ENCODE results near the gene ATXN10.
"Not testable (repeated sequence)": the region's sequence is repeated elsewhere in the genome, so short reads cannot be mapped to it uniquely, and the experiment has no call there.

Gene ATXN10

DNA sequence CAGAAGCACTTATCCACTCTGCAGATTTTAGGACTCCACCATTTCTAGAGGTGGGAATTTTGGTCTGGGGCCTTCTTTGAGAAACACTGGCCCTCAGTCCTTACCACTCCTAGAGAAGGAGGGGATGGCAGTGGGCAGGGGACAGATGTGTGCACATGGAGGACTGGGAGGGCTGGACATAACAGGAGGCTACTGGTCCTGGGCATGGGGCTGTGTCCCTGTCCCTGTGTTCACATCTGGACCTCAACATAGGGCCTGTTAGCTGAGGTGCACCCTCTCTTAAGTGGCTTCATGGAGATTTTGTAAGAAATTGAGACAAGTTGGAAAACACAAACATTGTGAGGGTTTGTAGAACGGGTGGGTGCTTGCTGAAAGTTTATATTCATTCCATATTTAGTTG, 103.4 kb downstream of the ATXN10 start:
- no peak for DNase-seq (ENCODE audit: low read depth, low spot score)
- no peak overlapping the region for H3K4me3 ChIP-seq (ENCODE audit: low read length)

DNA sequence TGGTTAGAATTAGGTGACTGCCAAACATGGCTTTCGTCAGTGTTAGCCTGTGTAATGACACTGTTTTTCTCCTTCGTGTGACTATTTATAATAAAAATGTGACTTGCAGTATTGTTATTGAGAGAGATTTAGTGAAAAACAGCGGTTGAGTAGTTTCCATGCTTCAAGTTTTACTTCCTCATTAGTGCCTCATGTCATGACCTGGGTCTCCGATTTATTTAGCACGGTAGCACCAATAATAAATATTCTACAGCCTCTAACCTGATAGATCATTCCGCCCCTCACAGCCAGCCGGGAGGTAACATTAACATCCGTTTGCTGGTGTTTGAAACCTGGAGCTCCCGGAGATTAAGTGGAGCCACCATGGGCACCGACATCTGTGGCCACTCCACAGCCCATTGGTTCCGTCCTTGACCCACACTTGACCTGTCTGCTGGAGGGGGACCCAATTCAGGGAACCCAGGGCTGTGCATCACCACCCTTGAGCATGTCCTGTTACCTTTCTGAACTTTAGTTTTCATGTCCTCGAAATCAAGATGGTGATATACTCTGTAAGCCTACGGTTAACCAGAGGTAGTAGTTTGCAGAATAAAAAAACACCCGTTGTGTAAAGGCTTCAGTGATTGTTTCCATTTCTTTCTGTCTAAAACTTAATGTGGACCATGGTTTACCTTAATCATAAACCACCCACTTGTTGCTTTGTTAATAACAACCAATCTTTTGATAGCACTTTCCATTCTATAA, 104.1 kb downstream of the ATXN10 start:
- DNase-seq (ENCODE audit: low read depth, low spot score): no peak
- H3K4me3 ChIP-seq (ENCODE audit: low read length): no peak overlapping the region

DNA sequence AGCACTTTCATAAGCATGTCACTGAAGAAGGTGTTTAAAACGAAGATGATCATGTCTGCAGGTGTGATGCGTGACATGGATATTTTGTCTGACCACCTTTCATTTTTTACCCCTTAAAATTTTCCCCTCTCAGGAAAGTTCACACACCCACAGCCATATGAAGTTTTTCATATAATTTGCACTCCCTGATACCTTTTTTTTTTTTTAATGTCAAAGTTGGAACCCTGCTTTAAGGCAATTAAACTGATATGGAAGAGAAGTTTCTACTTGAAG, 104.6 kb downstream of the ATXN10 start:
- no peak overlapping the region for H3K4me3 ChIP-seq (ENCODE audit: low read length)
- no peak for DNase-seq (ENCODE audit: low read depth, low spot score)

DNA sequence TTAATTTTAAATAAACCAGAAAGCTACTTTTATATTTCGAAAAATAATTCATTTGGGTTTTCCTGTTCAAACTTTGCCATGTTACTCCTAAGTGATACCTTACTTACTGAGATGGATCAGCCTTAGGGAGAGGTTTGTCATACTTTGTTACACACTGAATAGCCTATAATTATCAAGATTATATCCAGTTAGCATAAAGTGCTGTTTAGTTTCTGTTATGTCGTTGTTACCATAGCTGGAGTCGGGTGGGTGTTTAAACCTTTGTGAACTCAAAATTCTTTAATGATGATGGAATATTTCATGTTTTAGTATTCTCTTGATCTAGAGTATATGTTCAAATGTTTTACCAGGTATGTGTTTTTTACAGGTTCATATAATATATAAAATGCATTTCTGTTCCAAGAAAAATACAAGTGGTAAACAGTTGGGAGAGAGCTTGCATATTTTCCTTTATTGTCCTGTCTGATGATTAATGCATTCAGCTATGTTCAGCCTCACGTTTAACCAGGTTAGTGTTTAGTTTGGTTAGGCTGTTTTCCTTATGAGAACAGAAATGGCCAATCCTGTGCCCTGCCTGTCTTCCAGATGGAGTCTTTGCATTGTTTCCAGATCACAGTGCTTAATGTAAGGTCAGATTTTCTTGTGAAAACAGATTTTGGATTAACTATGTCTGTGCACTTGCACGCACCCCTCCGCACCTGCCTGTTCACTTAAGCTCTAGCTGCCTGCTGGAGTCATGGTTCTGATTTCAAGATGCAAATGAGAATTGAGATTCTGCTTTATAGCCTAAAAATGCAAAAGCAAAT, 105.6 kb downstream of the ATXN10 start:
- no peak overlapping the region for H3K4me3 ChIP-seq (ENCODE audit: low read length)
- DNase-seq (ENCODE audit: low read depth, low spot score): no peak

DNA sequence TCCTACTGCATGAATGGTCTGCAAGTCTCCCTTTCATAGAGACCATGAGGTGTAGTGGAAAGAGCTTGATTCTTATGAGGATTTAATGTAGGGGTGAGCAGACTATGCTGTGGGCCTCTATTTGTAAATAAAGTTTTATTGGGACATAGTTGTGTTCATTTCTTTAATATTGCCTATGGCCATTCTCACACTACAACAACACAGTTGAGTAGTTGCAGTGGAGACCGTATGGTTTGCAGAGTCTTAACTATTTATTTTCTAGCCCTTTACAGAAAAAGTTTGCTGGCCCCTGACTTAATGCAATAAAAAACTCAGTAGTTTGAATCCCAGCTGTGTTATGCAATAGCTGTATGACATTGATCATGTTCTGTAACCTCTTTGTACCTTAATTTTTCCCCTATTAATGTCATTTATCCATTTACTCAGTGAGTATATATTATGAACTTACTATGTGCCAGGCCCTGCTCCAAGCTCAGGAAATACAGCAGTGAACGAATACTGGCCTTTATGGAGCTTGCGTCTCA, 106.3 kb downstream of the ATXN10 start:
- no peak for DNase-seq (ENCODE audit: low read depth, low spot score)
- no peak overlapping the region for H3K4me3 ChIP-seq (ENCODE audit: low read length)

DNA sequence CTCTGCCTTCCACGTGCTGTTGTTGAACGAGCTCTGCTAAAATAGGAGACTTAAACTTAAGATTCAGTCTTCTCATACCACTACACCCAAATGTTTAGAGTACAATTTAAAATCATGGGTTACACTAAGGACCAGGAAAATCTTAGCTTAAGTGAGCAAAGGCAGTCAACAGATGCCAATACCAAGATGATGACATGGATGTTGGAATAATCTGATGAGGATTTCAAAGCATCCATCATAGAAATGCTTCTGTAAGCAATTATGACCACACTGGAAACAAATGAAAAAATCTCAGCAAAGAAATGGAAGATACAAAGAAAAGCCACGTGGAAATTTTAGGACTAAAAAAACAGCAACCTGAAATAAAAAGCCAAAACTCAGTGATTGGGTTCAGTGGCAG, 109.8 kb downstream of the ATXN10 start:
- DNase-seq (ENCODE audit: low read depth, low spot score): no peak
- no peak overlapping the region for H3K4me3 ChIP-seq (ENCODE audit: low read length)

DNA sequence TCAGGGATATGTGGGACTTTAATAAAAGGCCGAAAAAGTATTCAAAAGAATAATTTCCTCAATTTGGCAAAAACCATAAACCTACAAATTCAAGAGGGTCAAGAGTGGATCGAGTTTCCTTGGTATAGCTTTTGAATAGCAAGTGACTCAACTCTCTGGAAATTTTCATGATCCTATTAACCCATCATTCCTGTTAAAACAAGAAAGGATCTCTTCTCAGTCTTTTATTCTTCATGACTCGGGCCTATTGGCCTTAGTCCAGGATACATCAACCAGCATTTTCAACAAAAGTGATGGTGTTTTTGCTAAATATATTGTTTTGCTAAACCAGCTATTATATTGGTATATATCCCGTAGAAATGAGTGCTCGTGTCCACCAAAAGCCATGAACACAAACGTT, 110.3 kb downstream of the ATXN10 start:
- DNase-seq (ENCODE audit: low read depth, low spot score): no peak
- H3K4me3 ChIP-seq (ENCODE audit: low read length): no peak overlapping the region

DNA sequence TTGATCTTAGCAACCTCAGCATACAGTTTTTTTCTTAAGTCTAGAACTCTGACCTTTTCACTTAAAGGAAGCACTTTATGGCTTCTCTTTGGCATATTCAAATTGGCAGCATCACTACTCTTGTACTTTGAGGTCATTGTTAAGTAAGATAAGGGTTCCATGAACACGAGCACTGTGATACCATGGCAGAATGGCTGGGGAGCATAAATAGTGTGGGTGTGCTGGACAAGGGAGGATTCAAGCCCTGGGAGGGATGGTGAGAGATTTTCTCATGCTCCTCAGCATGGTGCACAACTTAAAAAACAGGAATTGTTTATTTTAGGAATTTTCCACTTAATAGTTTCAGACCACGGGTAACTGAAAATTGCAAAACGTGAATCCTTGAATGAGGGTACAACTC, 111.4 kb downstream of the ATXN10 start:
- no peak overlapping the region for H3K4me3 ChIP-seq (ENCODE audit: low read length)

DNA sequence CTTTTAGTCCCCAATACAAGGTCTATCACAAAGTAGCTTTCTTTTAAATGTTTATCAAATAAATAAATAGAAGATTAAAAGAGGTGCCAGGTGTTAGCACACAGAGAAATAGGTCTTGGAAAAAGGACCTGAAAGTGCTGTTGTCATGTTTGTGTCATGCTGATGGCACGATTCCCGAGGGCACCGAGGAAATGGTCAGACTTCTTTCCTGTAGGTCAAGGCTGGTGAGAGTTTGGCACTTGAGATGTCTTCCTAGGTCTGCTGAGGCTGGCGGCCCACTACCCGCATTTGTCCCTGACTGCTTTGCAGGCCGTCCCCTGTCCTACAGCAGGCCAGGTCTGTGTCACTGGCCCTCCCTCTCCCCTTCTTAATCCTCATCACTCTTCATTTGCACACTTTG, 112.1 kb downstream of the ATXN10 start:
- H3K4me3 ChIP-seq (ENCODE audit: low read length): no peak overlapping the region
- no peak for DNase-seq (ENCODE audit: low read depth, low spot score)

More for the DNA sequence above, 111.4 kb downstream of the ATXN10 start:
- DNase-seq (ENCODE audit: low read depth, low spot score): no peak

DNA sequence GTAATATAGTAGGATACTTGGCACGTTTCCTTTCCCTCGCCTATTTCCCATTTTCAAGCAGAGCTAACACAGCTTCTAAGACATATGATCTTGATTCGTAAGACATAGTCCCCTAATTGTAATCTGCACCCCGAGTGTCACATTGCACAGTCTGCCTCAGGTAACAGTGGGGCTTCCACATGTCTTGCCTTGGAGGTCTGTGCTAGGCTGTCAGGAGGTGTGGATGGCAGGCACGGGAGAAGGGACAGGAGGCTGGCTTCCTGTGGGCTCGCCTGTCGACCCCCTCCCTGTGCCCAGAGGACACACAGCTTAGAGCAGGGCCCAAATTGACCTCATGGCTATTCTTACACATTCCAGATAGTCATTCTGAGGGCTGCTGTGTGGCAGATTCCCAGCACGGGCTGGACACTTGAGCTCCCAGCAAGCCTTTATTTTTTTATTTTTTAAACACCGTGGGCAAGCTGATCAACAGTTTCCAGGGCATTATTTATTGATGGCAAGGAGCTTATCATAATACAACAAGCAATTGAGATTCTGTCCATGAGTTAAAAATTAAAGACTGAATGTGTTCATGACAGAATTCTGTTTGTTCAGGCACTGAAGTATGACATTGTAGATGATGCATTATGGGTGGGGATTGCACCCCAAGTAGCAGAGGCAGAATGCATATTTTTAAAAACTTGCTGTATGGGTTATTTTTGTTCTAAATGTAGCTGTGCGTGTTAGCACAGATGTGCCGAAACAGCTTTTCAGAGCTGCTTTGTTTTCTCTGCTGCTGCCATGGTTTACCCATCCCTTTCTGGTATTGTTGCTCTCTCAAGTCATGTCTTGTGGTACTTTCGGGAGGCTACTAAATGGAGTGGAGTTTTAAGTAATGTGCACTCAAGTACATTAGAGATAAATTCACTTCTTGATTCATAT, 113.0 kb downstream of the ATXN10 start:
- no peak for DNase-seq (ENCODE audit: low read depth, low spot score)
- no peak overlapping the region for H3K4me3 ChIP-seq (ENCODE audit: low read length)

DNA sequence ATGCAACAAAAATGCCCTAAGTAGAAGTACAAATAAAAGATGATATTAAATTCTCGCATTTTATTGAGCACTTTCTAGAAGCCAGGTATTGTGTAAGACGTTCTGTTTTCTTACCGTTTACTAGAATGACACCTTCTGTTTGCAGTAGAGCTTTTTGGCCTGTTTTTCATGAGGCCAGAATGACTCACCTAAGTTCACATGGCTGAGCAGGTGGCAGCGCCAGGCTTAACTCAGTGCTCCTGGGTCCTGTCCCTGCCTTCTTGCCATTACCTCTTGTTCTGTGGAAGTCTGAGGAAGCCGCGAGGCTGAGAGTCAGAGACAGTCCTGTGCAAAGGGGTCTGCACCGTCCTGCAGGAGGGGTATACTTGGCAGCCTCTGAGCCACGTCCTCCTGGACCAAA, 113.8 kb downstream of the ATXN10 start:
- no peak for DNase-seq (ENCODE audit: low read depth, low spot score)

DNA sequence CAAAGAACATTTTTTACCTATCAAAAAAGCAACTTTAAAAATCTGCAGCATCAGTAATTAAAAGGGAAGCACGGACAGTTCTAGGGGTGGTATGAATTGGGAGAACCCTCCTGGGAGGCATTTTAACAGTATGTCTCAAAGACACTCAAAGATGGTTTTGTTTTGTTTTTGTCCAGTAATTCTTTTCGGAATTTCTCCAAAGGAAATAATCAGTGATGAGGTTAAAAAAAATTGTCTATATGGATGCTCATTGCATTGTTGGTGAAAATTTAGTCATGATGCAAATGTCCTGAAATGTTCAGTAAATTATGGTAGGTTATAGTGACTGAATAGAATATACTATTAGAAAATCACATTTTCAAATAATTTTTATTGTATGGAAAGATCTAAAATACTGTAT, 115.1 kb downstream of the ATXN10 start:
- DNase-seq (ENCODE audit: low read depth, low spot score): no peak
- no peak overlapping the region for H3K4me3 ChIP-seq (ENCODE audit: low read length)

More for the DNA sequence above, 113.8 kb downstream of the ATXN10 start:
- H3K4me3 ChIP-seq (ENCODE audit: low read length): no peak overlapping the region

DNA sequence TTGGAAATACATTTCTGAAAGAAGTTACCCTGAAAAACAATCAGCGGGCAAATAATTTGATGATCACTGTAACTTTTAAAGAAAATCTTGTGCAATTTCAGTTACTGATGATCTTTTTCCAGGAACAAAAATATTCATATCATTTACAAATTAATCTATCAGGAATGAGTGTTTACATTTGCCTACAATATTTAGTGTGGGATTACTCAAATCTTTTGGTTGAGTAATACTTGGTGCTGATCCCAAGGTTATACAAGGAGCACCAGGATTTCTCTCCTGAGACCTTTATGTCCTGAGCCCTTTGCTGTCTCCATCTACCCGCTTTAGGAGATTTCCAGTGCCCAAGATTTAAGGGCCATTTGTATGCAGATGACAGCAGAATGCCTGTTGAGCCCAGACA, 116.1 kb downstream of the ATXN10 start:
- no peak for DNase-seq (ENCODE audit: low read depth, low spot score)
- H3K4me3 ChIP-seq (ENCODE audit: low read length): no peak overlapping the region

DNA sequence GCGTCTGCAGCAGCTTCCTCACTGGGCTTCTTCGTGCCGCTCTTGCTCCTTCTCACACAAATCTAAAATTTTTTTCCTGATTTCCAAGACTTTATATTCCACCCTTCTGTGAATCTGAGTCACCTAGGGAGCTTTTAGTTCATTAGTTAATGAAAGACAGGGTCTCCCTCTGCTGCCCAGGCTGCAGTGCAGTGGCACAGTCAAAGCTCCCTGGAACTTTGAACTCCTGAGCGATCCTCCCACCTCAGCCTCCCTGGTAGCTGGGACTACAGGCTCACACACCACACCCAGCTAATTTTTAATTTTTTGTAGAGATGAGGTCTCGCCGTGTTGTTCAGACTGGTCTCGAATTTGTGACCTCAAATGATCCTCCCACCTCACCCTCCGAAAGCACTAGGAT, 116.9 kb downstream of the ATXN10 start:
- H3K4me3 ChIP-seq (ENCODE audit: low read length): no peak overlapping the region
- no peak for DNase-seq (ENCODE audit: low read depth, low spot score)

DNA sequence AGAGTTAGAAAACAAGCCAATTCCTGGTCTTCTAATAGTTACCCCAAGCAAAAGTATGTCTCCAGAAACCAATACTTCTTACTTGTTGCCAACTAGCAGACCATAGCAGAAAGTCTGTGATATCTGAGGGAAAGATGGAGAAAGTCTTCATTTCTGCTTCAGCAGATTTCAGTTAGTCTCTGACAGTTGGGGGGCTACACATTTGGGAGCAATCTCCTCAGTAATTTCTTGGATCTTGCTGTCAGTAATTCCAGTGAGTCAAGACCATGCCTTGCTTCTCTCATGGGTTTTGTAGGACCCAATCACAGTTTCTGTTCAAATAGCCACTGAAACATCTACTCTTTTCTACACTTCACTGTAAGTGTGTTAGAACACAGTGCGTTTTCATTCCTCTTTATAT, 118.8 kb downstream of the ATXN10 start:
- no peak for DNase-seq (ENCODE audit: low read depth, low spot score)
- H3K4me3 ChIP-seq (ENCODE audit: low read length): no peak overlapping the region

DNA sequence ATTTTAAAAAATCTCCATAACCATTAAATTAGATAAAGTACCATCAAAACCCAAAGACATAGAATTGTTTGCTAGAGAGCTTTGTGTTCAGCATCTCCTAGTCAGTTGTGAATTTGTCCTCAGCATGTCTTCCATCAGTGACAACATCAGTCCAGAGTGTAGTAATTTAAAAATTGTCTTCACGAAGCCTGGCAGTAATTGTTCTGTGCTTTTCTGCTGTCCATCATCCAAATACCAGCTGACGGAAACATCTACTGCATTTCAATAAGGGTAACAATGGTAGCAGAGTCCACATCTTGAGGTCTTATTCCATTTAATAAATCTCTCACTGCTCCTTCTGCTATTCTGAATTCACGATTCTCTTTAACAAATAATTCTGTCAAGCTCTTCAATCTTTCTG, 121.5 kb downstream of the ATXN10 start:
- H3K4me3 ChIP-seq (ENCODE audit: low read length): no peak overlapping the region
- no peak for DNase-seq (ENCODE audit: low read depth, low spot score)

DNA sequence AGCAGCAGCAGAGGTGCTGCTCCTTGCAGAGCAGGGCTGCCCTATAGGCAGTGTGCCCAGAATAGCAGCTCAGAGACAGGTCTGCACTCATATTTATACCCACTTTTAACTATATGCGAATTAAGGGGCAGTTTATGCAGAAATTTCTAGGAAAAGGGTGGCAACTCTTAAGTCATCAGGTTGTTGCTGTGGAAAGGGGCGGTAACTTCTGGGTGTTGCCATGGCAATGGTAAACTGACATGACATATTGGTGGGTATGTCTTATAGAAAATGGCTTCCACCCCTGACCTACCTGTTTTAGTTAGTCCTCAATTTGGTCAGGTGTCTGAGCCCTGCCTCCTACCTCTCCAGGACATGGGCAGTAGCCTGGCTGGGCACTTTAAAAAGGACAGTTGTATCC, 122.3 kb downstream of the ATXN10 start:
- DNase-seq (ENCODE audit: low read depth, low spot score): no peak
- no peak overlapping the region for H3K4me3 ChIP-seq (ENCODE audit: low read length)

DNA sequence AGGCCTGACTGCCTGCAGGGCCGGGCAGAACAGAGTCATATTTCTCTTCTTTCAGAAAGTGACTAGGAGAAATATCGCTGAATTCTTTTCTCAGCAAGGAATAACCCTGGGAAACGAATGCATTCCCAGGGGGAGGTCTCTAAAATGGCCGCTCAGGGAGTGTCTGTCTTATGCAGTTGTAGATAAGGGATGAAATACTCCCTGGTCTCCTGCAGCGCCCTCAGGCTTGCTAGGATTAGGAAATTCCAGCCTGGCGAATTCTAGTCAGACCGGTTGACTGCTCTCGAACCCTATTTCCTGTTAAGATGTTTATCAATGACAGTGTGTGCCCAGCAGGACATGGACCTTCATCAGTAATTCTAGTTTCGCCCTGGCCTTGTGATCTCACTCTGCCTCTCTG, 124.4 kb downstream of the ATXN10 start:
- not testable (repeated sequence) for DNase-seq (ENCODE audit: low read depth, low spot score); H3K4me3 ChIP-seq (ENCODE audit: low read length)

DNA sequence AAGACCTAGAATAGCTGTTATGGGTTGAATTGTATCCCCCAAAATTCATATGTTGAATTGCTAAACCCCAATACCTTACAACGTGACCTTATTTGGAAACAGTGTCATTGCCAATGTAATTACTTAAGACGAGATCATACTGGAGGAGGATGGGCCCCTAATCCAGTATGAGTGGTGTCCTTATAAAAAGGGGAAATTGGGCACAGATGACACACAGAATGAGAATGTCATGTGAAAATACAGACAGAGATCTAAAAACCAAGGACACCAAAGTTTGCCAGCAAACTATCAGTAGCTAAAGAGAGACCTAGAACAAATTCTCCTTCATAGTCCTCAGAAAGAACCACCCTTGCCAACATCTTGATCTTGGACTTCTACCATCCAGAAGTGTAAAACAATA, 127.7 kb downstream of the ATXN10 start:
- H3K4me3 ChIP-seq (ENCODE audit: low read length): no peak overlapping the region
- no peak for DNase-seq (ENCODE audit: low read depth, low spot score)

DNA sequence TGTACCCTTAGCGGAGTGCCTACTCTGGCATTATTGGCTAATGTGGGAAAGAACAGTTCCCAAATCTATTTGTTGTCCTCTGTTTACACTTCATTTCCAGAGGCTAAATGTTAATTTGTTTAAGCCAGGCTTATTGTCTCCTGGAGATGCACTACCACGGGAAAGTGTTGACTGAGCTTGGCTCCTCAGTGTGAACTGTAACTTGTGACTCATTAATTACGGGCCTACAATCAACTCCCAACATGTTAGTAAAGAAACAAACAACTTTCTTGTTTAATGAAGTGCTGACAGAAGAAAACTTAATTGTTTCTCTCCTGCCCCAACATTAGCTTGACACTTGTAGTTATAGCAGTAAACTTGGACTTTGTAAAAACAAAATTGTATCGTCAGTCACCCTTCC, 130.4 kb downstream of the ATXN10 start:
- DNase-seq (ENCODE audit: low read depth, low spot score): no peak
- no peak overlapping the region for H3K4me3 ChIP-seq (ENCODE audit: low read length)

Data from Jurkat, Clone E6-1 (cell line).